ENCODE results near the gene TSGA10IP.

GRCh38 chr11:66007201-66007634 lies 61.9 kb downstream of the TSGA10IP start:
- TF ChIP-seq POLR2A (IDR thresholded peaks at IDR 0.05; ENCODE audit: low read depth, low read length) (no peak), POLR2AphosphoS5 (IDR thresholded peaks at IDR 0.05; ENCODE audit: low read depth, low read length) (no peak)

Data from GM12891 (cell line).